ENCODE data around the gene P3H1. TPM values are rescaled to one million over a fixed set of nuclear protein-coding genes. Genes with fewer than 3 reads are reported as not detected.
A peak's percentile ranks its signal among the peaks of the same experiment; 100 is the strongest.

P3H1 gene
- total and polyA plus RNA-seq, 2 of the 13 experiments (the other 11 are each of a cell fraction or from before 2014, with no cell fraction given) = 64.6 to 120 TPM

GRCh38 chr1:42739753-42740700 lies 26.8 kb downstream of the P3H1 start, which contains the start of gene CLDN19 (continued):
- TF ChIP-seq MEIS1 (CRISPR knock-in tag; IDR thresholded peaks at IDR 0.05; ENCODE audit: borderline replicate concordance) = no peak
- no peak for TF ChIP-seq ZFP36 (IDR thresholded peaks at IDR 0.05; ENCODE audit: borderline replicate concordance, low read depth, low read length, partially characterized antibody)
- no peak for TF ChIP-seq KDM5A (IDR thresholded peaks at IDR 0.05; ENCODE audit: borderline replicate concordance, low read length)
- TF ChIP-seq POLR2A (IDR thresholded peaks at IDR 0.05; ENCODE audit: insufficient read depth in 1 of 2, low read depth in 2 of 2, low read length in 2 of 2) = peak in 1 of 2 experiments; percentile 60; a peak in 1 of 4 replicates
- TF ChIP-seq PRDM15 (CRISPR knock-in tag; IDR thresholded peaks at IDR 0.05) = no peak
- no peak; the same call in none of the 2 replicates for TF ChIP-seq ZNF567 (CRISPR knock-in tag; IDR thresholded peaks at IDR 0.05; ENCODE audit: borderline replicate concordance)
- peak; percentile 22; the same call in 1 of the 2 replicates for TF ChIP-seq HDAC2 (CRISPR knock-in tag; IDR thresholded peaks at IDR 0.05)
- peak; percentile 72 for TF ChIP-seq ZFP90 (CRISPR knock-in tag; IDR thresholded peaks at IDR 0.05; ENCODE audit: borderline replicate concordance)
- TF ChIP-seq POGZ (CRISPR knock-in tag; IDR thresholded peaks at IDR 0.05) = peak; percentile 58
- no peak for TF ChIP-seq MTA3 (CRISPR knock-in tag; IDR thresholded peaks at IDR 0.05)
- TF ChIP-seq ZNF772 (CRISPR knock-in tag; IDR thresholded peaks at IDR 0.05) = 0 out of 2 replicates have a peak, but pooled peaks have one; percentile 54
- no peak for TF ChIP-seq ZNF841 (CRISPR knock-in tag; IDR thresholded peaks at IDR 0.05; ENCODE audit: borderline replicate concordance)
- no peak for TF ChIP-seq DDIT3 (CRISPR knock-in tag; IDR thresholded peaks at IDR 0.05)
- no peak for TF ChIP-seq CHD2 (IDR thresholded peaks at IDR 0.05; ENCODE audit: low read depth, low read length)
- TF ChIP-seq KLF16 (CRISPR knock-in tag; IDR thresholded peaks at IDR 0.05) = peak in 1 of 2 experiments; percentile 16; a peak in 1 of 4 replicates
- TF ChIP-seq ZNF232 (CRISPR knock-in tag; IDR thresholded peaks at IDR 0.05; ENCODE audit: borderline replicate concordance) = 0 out of 2 replicates have a peak, but pooled peaks have one; percentile 34
- no peak for TF ChIP-seq TRIM22 (IDR thresholded peaks at IDR 0.05)
- 0 out of 2 replicates have a peak, but pooled peaks have one; percentile 47 for TF ChIP-seq CC2D1A (CRISPR knock-in tag; IDR thresholded peaks at IDR 0.05)
- TF ChIP-seq ZNF234 (CRISPR knock-in tag; conservative IDR thresholded peaks at IDR 0.05) = no peak
- TF ChIP-seq KLF12 (CRISPR knock-in tag; IDR thresholded peaks at IDR 0.05; ENCODE audit: borderline replicate concordance) = no peak
- TF ChIP-seq PHF8 (CRISPR knock-in tag; IDR thresholded peaks at IDR 0.05) = peak; percentile 68; the same call in 1 of the 2 replicates
- peak; percentile 43; the same call in 1 of the 2 replicates for TF ChIP-seq NRL (CRISPR knock-in tag; IDR thresholded peaks at IDR 0.05; ENCODE audit: borderline replicate concordance)

Data from HepG2 (cell line).